ENCODE results near the gene IGF2R. TPM values are rescaled to one million over a fixed set of nuclear protein-coding genes. Genes with fewer than 3 reads are reported as not detected.

IGF2R gene
- total and polyA plus RNA-seq, 2 donors (not counting 1 experiment from before 2014, with no cell fraction given) = 9.5 to 53.3 TPM

DNA sequence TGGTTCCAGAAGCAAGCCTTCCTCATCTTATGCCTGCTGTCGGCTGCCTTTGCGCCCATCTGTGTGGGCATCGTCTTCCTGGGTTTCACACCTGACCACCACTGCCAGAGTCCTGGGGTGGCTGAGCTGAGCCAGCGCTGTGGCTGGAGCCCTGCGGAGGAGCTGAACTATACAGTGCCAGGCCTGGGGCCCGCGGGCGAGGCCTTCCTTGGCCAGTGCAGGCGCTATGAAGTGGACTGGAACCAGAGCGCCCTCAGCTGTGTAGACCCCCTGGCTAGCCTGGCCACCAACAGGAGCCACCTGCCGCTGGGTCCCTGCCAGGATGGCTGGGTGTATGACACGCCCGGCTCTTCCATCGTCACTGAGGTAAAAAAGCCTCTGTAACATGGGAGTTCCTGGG is 153.1 kb downstream of the IGF2R start:
- H3K4me3 Mint-ChIP-seq = no peak overlapping the region
- no peaks in the 10 kb centered on the region for H4K20me1 ChIP-seq (ENCODE audit: control insufficient read depth, insufficient read depth, low read length, poor library complexity, severe bottlenecking)
- H3K27ac Mint-ChIP-seq = no peak overlapping the region
- H3K36me3 ChIP-seq (replicated peaks in 1 of 2; ENCODE audit: control extremely low read depth in 1 of 2, control insufficient read depth in 1 of 2, extremely low read depth in 1 of 2, insufficient read depth in 2 of 2, low read length in 1 of 2) = no peaks in the 10 kb centered on the region
- H3K4me1 Mint-ChIP-seq = no peaks in the 10 kb centered on the region
- peaks cover 3% of the 10 kb centered on the region for H3K9me3 Mint-ChIP-seq (ENCODE audit: insufficient read depth)
- ChIA-PET CTCF (no interaction called here), POLR2A (no interaction called here)
- no peak overlapping the region for H3K9ac ChIP-seq (ENCODE audit: low read length)
- no peak overlapping the region for H3K4me2 ChIP-seq (replicated peaks; ENCODE audit: low read depth, low read length, poor library complexity, severe bottlenecking)
- H3K79me2 ChIP-seq (ENCODE audit: control insufficient read depth, insufficient read depth, low read length) = no peaks in the 10 kb centered on the region
- no peak for TF ChIP-seq EZH2 (IDR thresholded peaks at IDR 0.05; ENCODE audit: borderline replicate concordance, insufficient read depth, low read depth, low read length, poor library complexity, severe bottlenecking)
- TF ChIP-seq, protein P1, sequence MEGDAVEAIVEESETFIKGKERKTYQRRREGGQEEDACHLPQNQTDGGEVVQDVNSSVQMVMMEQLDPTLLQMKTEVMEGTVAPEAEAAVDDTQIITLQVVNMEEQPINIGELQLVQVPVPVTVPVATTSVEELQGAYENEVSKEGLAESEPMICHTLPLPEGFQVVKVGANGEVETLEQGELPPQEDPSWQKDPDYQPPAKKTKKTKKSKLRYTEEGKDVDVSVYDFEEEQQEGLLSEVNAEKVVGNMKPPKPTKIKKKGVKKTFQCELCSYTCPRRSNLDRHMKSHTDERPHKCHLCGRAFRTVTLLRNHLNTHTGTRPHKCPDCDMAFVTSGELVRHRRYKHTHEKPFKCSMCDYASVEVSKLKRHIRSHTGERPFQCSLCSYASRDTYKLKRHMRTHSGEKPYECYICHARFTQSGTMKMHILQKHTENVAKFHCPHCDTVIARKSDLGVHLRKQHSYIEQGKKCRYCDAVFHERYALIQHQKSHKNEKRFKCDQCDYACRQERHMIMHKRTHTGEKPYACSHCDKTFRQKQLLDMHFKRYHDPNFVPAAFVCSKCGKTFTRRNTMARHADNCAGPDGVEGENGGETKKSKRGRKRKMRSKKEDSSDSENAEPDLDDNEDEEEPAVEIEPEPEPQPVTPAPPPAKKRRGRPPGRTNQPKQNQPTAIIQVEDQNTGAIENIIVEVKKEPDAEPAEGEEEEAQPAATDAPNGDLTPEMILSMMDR (IDR thresholded peaks at IDR 0.05) = no peak
- DNase-seq = no peak
- no peak overlapping the region for H3K27ac ChIP-seq (ENCODE audit: low read length in 2 of 2)
- H3K27me3 Mint-ChIP-seq = peaks cover 4% of the 10 kb centered on the region
- no peak overlapping the region for H2AFZ ChIP-seq (ENCODE audit: insufficient read depth, low read depth, low read length, poor library complexity, severe bottlenecking)
- H3K4me3 ChIP-seq (ENCODE audit: control extremely low read depth in 1 of 5, extremely low read depth in 1 of 5, insufficient read depth in 1 of 5, low read depth in 2 of 5, low read length in 4 of 5) = no peak overlapping the region
- peaks cover 0 to 20% (median 7%) of the 10 kb centered on the region in 3 donors for H3K9me3 ChIP-seq (ENCODE audit: control extremely low read depth in 1 of 3, control insufficient read depth in 2 of 3, insufficient read depth in 1 of 3, low read length in 2 of 3)
- WGBS (ENCODE audit: insufficient coverage) = 98% methylated on average over 14 of the region's 14 CpGs
- H3K4me1 ChIP-seq (ENCODE audit: control insufficient read depth in 2 of 2, insufficient read depth in 2 of 2, low read length in 2 of 2) = no peaks in the 10 kb centered on the region
- no peak for ATAC-seq (ENCODE audit: low read depth)
- no peaks in the 10 kb centered on the region for H3K27me3 ChIP-seq (replicated peaks in 1 of 4; ENCODE audit: control extremely low read depth in 1 of 4, control insufficient read depth in 3 of 4, insufficient read depth in 4 of 4, low read length in 3 of 4)
- intact Hi-C loops (cut with micrococcal nuclease) = no loop called here

GRCh38 chr6:160122744-160123143 is 153.9 kb downstream of the IGF2R start:
- no peak overlapping the region for H2AFZ ChIP-seq (ENCODE audit: insufficient read depth, low read depth, low read length, poor library complexity, severe bottlenecking)
- H3K4me3 ChIP-seq (ENCODE audit: control extremely low read depth in 1 of 5, extremely low read depth in 1 of 5, insufficient read depth in 1 of 5, low read depth in 2 of 5, low read length in 4 of 5) = no peak overlapping the region
- CTCF ChIA-PET = no interaction called here
- ATAC-seq (ENCODE audit: low read depth) = no peak
- no peaks in the 10 kb centered on the region for H3K4me1 ChIP-seq (ENCODE audit: control insufficient read depth in 2 of 2, insufficient read depth in 2 of 2, low read length in 2 of 2)
- POLR2A ChIA-PET = no interaction called here
- no peak for TF ChIP-seq EZH2 (IDR thresholded peaks at IDR 0.05; ENCODE audit: borderline replicate concordance, insufficient read depth, low read depth, low read length, poor library complexity, severe bottlenecking)
- TF ChIP-seq, protein P1 (IDR thresholded peaks at IDR 0.05) = no peak
- peaks cover 0 to 12% (median 4%) of the 10 kb centered on the region in 3 donors for H3K9me3 ChIP-seq (ENCODE audit: control extremely low read depth in 1 of 3, control insufficient read depth in 2 of 3, insufficient read depth in 1 of 3, low read length in 2 of 3)
- Mint-ChIP-seq H3K4me3 (no peak overlapping the region), H3K27ac (no peak overlapping the region), H3K4me1 (no peaks in the 10 kb centered on the region), H3K9me3 (ENCODE audit: insufficient read depth) (peaks cover 2% of the 10 kb centered on the region), H3K27me3 (peaks cover 4% of the 10 kb centered on the region)
- no peaks in the 10 kb centered on the region for H3K27me3 ChIP-seq (replicated peaks in 1 of 4; ENCODE audit: control extremely low read depth in 1 of 4, control insufficient read depth in 3 of 4, insufficient read depth in 4 of 4, low read length in 3 of 4)
- no peaks in the 10 kb centered on the region for H4K20me1 ChIP-seq (ENCODE audit: control insufficient read depth, insufficient read depth, low read length, poor library complexity, severe bottlenecking)
- no peak overlapping the region for H3K4me2 ChIP-seq (replicated peaks; ENCODE audit: low read depth, low read length, poor library complexity, severe bottlenecking)
- intact Hi-C loops (cut with micrococcal nuclease) = no loop called here
- H3K79me2 ChIP-seq (ENCODE audit: control insufficient read depth, insufficient read depth, low read length) = no peaks in the 10 kb centered on the region
- no peak for DNase-seq
- H3K27ac ChIP-seq (ENCODE audit: low read length in 2 of 2) = no peak overlapping the region
- H3K36me3 ChIP-seq (replicated peaks in 1 of 2; ENCODE audit: control extremely low read depth in 1 of 2, control insufficient read depth in 1 of 2, extremely low read depth in 1 of 2, insufficient read depth in 2 of 2, low read length in 1 of 2) = no peaks in the 10 kb centered on the region
- H3K9ac ChIP-seq (ENCODE audit: low read length) = no peak overlapping the region
- WGBS (ENCODE audit: insufficient coverage) = 90% methylated on average over 3 of the region's 5 CpGs
